H1 (cell line): Measurements from ENCODE around the gene COL5A1. TPM values are rescaled to one million over a fixed set of nuclear protein-coding genes. Genes with fewer than 3 reads are reported as not detected.

Experiments
- CTCF ChIA-PET: fragments of 300-600 bp; sonication (Branson Sonifier 250); formaldehyde crosslinking; loops from one replicate; lab custom pipeline; 2021; ENCODE audit not compliant: partially characterized antibody; lab: Charles Lee
- POLR2A ChIA-PET: fragments of 300-600 bp; sonication (Branson Sonifier 250); formaldehyde crosslinking; loops from one replicate; lab custom pipeline; 2021; ENCODE audit warnings: inconsistent platforms; ENCODE audit not compliant: partially characterized antibody; lab: Charles Lee
- DNase-seq, 2 experiments: peaks; one replicate each; pipeline versions ENCODE4 v3.0.0 to v3.0.0-alpha.2; 2010 to 2022; ENCODE audit warnings: low spot score in 2 of 2, low read depth in 1 of 2, mixed read lengths in 1 of 2
- FAIRE-seq: peaks from 2 replicates; lab custom pipeline; 2011; peaks lifted over from hg19 to GRCh38; lab: Jason Lieb, UNC
- H2AFZ ChIP-seq: 2 replicates; pipeline ENCODE4 v1.8.1; 2012; ENCODE audit warnings: low read length, inconsistent platforms
- H2AK5ac ChIP-seq: 2 replicates; pipeline ENCODE4 v1.6.1; 2013; ENCODE audit warnings: low read depth, low read length
- H2BK120ac ChIP-seq: replicated peaks from 2 replicates; pipeline ENCODE3; 2013; ENCODE audit warnings: low read depth, low read length, inconsistent platforms
- H2BK12ac ChIP-seq: 2 replicates; pipeline ENCODE4 v1.6.1; 2013; ENCODE audit warnings: low read depth, low read length
- H2BK15ac ChIP-seq: 2 replicates; pipeline ENCODE4 v1.6.1; 2013; ENCODE audit warnings: low read length
- H2BK20ac ChIP-seq: 2 replicates; pipeline ENCODE4 v1.6.1; 2013; ENCODE audit warnings: low read length
- H2BK5ac ChIP-seq: 2 replicates; pipeline ENCODE4 v1.6.1; 2013; ENCODE audit warnings: low read depth, low read length
- H3K14ac ChIP-seq: 2 replicates; pipeline ENCODE4 v1.6.1; 2013; ENCODE audit warnings: inconsistent platforms; ENCODE audit not compliant: insufficient read length
- H3K18ac ChIP-seq: 2 replicates; pipeline ENCODE4 v1.6.1; 2013; ENCODE audit warnings: low read length; ENCODE audit errors: extremely low read depth
- H3K23ac ChIP-seq: 2 replicates; pipeline ENCODE4 v1.6.1; 2013; ENCODE audit warnings: inconsistent platforms; ENCODE audit not compliant: insufficient read length
- H3K23me2 ChIP-seq: 2 replicates; pipeline ENCODE4 v1.6.1; 2013; ENCODE audit warnings: low read depth, low read length
- H3K27ac ChIP-seq: 2 replicates; pipeline ENCODE4 v1.6.1; 2011; ENCODE audit warnings: low read depth, low read length, inconsistent platforms
- H3K27me3 ChIP-seq, 4 experiments: replicated peaks in 1 of 4; 1 replicate in 1 of 4; 2 replicates in 3 of 4; pipeline versions ENCODE4 v1.6.1 to v1.8.1; 2011 to 2013; ENCODE audit warnings: low read length in 3 of 4, mild to moderate bottlenecking in 3 of 4, inconsistent platforms in 2 of 4, mixed read lengths in 2 of 4, moderate library complexity in 1 of 4; ENCODE audit not compliant: control insufficient read depth in 3 of 4, insufficient read depth in 3 of 4; ENCODE audit errors: extremely low read depth in 1 of 4
- H3K36me3 ChIP-seq, 4 experiments: 2 replicates each; pipeline versions ENCODE4 v1.6.1 to v1.8.1; 2011 to 2013; ENCODE audit warnings: mild to moderate bottlenecking in 4 of 4, low read length in 3 of 4, moderate library complexity in 2 of 4, control low read depth in 1 of 4, inconsistent platforms in 1 of 4; ENCODE audit not compliant: insufficient read depth in 4 of 4, control insufficient read depth in 2 of 4
- H3K4ac ChIP-seq: replicated peaks from 2 replicates; pipeline ENCODE3; 2013; ENCODE audit warnings: low read length, low read depth, mixed read lengths, inconsistent platforms; ENCODE audit not compliant: insufficient read length
- H3K4me1 ChIP-seq, 4 experiments: replicated peaks in 1 of 4; 1 replicate in 1 of 4; 2 replicates in 3 of 4; pipeline versions ENCODE4 v1.6.1 to v1.8.1; 2011 to 2013; ENCODE audit warnings: low read length in 3 of 4, inconsistent platforms in 2 of 4, mixed read lengths in 1 of 4; ENCODE audit not compliant: insufficient read depth in 4 of 4, control insufficient read depth in 3 of 4
- H3K4me2 ChIP-seq, 2 experiments: 2 replicates each; pipeline versions ENCODE4 v1.6.1 to v1.8.1; 2011 to 2013; ENCODE audit warnings: low read depth in 2 of 2, low read length in 2 of 2, control low read depth in 1 of 2, inconsistent platforms in 1 of 2, mild to moderate bottlenecking in 1 of 2; ENCODE audit not compliant: insufficient read depth in 1 of 2
- H3K4me3 ChIP-seq, 4 experiments: fragments of 200-600, 300-600 bp in 1 of 4; sonication (generic), shearing (Covaris generic), sonication (Bioruptor Twin) in 1 of 4; 2 replicates each; pipeline versions ENCODE4 v1.5.1 to v1.8.1; 2011 to 2016; ENCODE audit warnings: low read length in 4 of 4, low read depth in 3 of 4, control low read depth in 2 of 4, inconsistent platforms in 2 of 4, mild to moderate bottlenecking in 2 of 4, mixed read lengths in 1 of 4, moderate library complexity in 1 of 4; ENCODE audit not compliant: insufficient read depth in 2 of 4; ENCODE audit errors: extremely low read depth in 1 of 4
- H3K56ac ChIP-seq: replicated peaks from 2 replicates; pipeline ENCODE3; 2013; ENCODE audit warnings: low read depth, mild to moderate bottlenecking, mixed read lengths, low read length, inconsistent platforms; ENCODE audit not compliant: insufficient read length
- H3K79me1 ChIP-seq: 2 replicates; pipeline ENCODE4 v1.6.1; 2013; ENCODE audit warnings: low read depth, low read length, control low read depth
- H3K79me2 ChIP-seq, 2 experiments: 2 replicates each; pipeline versions ENCODE4 v1.6.1 to v1.8.1; 2012 to 2013; ENCODE audit warnings: low read length in 2 of 2, mild to moderate bottlenecking in 2 of 2, inconsistent platforms in 1 of 2; ENCODE audit not compliant: insufficient read depth in 2 of 2, control insufficient read depth in 1 of 2
- H3K9ac ChIP-seq, 4 experiments: replicated peaks in 1 of 4; 1 replicate in 1 of 4; 2 replicates in 3 of 4; pipeline versions ENCODE4 v1.6.1 to v1.8.1; 2011 to 2013; ENCODE audit warnings: low read depth in 3 of 4, low read length in 3 of 4, control low read depth in 2 of 4, mild to moderate bottlenecking in 2 of 4, moderate library complexity in 2 of 4, inconsistent platforms in 1 of 4; ENCODE audit errors: extremely low read depth in 1 of 4
- H3K9me3 ChIP-seq, 2 experiments: 2 replicates each; pipeline versions ENCODE4 v1.6.1 to v1.8.1; 2012 to 2013; ENCODE audit warnings: mild to moderate bottlenecking in 2 of 2, moderate library complexity in 2 of 2, control low read depth in 1 of 2, inconsistent platforms in 1 of 2, low read depth in 1 of 2, low read length in 1 of 2, mixed read lengths in 1 of 2; ENCODE audit not compliant: insufficient read depth in 2 of 2
- H4K20me1 ChIP-seq, 2 experiments: replicated peaks in 1 of 2; 2 replicates each; pipeline versions ENCODE3 to v1.8.1; 2011 to 2013; ENCODE audit warnings: inconsistent platforms in 2 of 2, low read length in 2 of 2, mild to moderate bottlenecking in 1 of 2; ENCODE audit not compliant: insufficient read depth in 2 of 2, control insufficient read depth in 1 of 2
- H4K5ac ChIP-seq: 2 replicates; pipeline ENCODE4 v1.6.1; 2013; ENCODE audit warnings: low read length, low read depth, mixed read lengths, inconsistent platforms; ENCODE audit not compliant: insufficient read length
- H4K8ac ChIP-seq: 2 replicates; pipeline ENCODE4 v1.8.0; 2013; ENCODE audit warnings: mild to moderate bottlenecking, moderate library complexity, low read length, inconsistent platforms; ENCODE audit not compliant: insufficient read depth; ENCODE audit errors: extremely low read depth
- H4K91ac ChIP-seq: replicated peaks from 2 replicates; pipeline ENCODE3; 2013; ENCODE audit warnings: low read length, mixed read lengths, inconsistent platforms; ENCODE audit not compliant: insufficient read length
- BRCA1 ChIP-seq: IDR thresholded peaks from 2 replicates; pipeline ENCODE4 v1.6.1; 2012; ENCODE audit warnings: low read depth, low read length, improper control_type of control experiment
- CBX8 ChIP-seq: fragments of 300-800, 300-1000 bp; sonication (generic); IDR thresholded peaks from 2 replicates; pipeline ENCODE4 v1.7.1; 2016; ENCODE audit warnings: low read depth, low read length, borderline replicate concordance
- CEBPB ChIP-seq: IDR thresholded peaks from 2 replicates; pipeline ENCODE4 v1.6.1; 2012; ENCODE audit warnings: low read depth, low read length
- EP300 ChIP-seq, 2 experiments: IDR thresholded peaks; 1 replicate in 1 of 2; 2 replicates in 1 of 2; pipeline ENCODE4 v1.6.1; 2011 to 2012; ENCODE audit warnings: low read depth in 2 of 2, low read length in 2 of 2, mild to moderate bottlenecking in 2 of 2, borderline replicate concordance in 1 of 2, inconsistent platforms in 1 of 2, moderate library complexity in 1 of 2
- HDAC2 ChIP-seq, 2 experiments: fragments of 300-600 bp in 1 of 2; sonication (generic) in 1 of 2; IDR thresholded peaks; 2 replicates each; pipeline ENCODE4 v1.6.1; 2011 to 2012; ENCODE audit warnings: low read depth in 2 of 2, low read length in 2 of 2, mild to moderate bottlenecking in 2 of 2, moderate library complexity in 2 of 2, borderline replicate concordance in 1 of 2, inconsistent platforms in 1 of 2
- HDAC6 ChIP-seq: IDR thresholded peaks from one replicate; pipeline ENCODE4 v1.7.1; 2012; ENCODE audit warnings: low read depth, mild to moderate bottlenecking, inconsistent platforms, low read length, moderate library complexity
- KDM1A ChIP-seq: fragments of 200-600, 300-600 bp; sonication (generic); IDR thresholded peaks from 2 replicates; pipeline ENCODE4 v1.7.1; 2016; ENCODE audit warnings: mild to moderate bottlenecking, low read length, borderline replicate concordance
- MAX ChIP-seq: IDR thresholded peaks from 2 replicates; pipeline ENCODE4 v1.6.1; 2012; ENCODE audit warnings: inconsistent platforms
- POLR2AphosphoS5 ChIP-seq: IDR thresholded peaks from 2 replicates; pipeline ENCODE4 v1.6.1; 2011; ENCODE audit warnings: low read depth, low read length
- SIX5 ChIP-seq: IDR thresholded peaks from 2 replicates; pipeline ENCODE4 v1.6.1; 2011; ENCODE audit warnings: mild to moderate bottlenecking, low read depth, low read length
- SP4 ChIP-seq: IDR thresholded peaks from 2 replicates; pipeline ENCODE4 v1.6.1; 2012; ENCODE audit warnings: low read length, inconsistent platforms
- TAF1 ChIP-seq: IDR thresholded peaks from 2 replicates; pipeline ENCODE4 v1.6.1; 2011; ENCODE audit warnings: mild to moderate bottlenecking, low read depth, low read length
- TBP ChIP-seq: IDR thresholded peaks from 2 replicates; pipeline ENCODE4 v1.6.1; 2011; ENCODE audit warnings: low read depth, low read length, improper control_type of control experiment
- ZNF274 ChIP-seq: IDR thresholded peaks from 2 replicates; pipeline ENCODE4 v1.7.0; 2012; ENCODE audit warnings: low read length, borderline replicate concordance; ENCODE audit errors: extremely low read depth
- WGBS, 2 experiments: shearing (Covaris generic) in 1 of 2; methylation state at CpG; one replicate each; pipeline versions ENCODE4 v1.1.6 to v1.1.7; 2013 to 2015; ENCODE audit warnings: low lambda C conversion rate in 2 of 2, mixed read lengths in 2 of 2, inconsistent platforms in 1 of 2, low coverage in 1 of 2, missing lambda C conversion rate in 1 of 2; ENCODE audit not compliant: insufficient replicate concordance in 2 of 2, insufficient coverage in 1 of 2, insufficient read length in 1 of 2; ENCODE audit errors: extremely low coverage in 1 of 2, missing lambda C conversion rate in 1 of 2; 5-methylcytosine and 5-hydroxymethylcytosine counted together
- polyA plus RNA-seq, 7 experiments: library from polyadenylated mRNA; depleted of rRNA in 3 of 7; stranded (reverse) in 5 of 7; unstranded in 2 of 7; fragments of >200 nt in 5 of 7; fragments of 200-250 nt in 2 of 7; gene quantifications; 1 replicate in 5 of 7; 2 replicates in 1 of 7; 4 replicates in 1 of 7; pipeline versions ENCODE4 v1.2.1 to v1.2.3, GENCODE V29; 2011 to 2013; ENCODE audit warnings: missing spikeins in 2 of 7, mixed read lengths in 2 of 7
- total RNA-seq: library from RNA; stranded (reverse); fragmentation: NEBNext Ultra II Directional; extraction: Animal tissue kit (Norgen Biotek cat#: 25700); gene quantifications from 2 replicates; pipeline ENCODE4 v1.2.1, GENCODE V29; 2021

The COL5A1 gene
- total and polyA plus RNA-seq, 2 of the 8 experiments (the other 6 are each of a cell fraction or from before 2014, with no cell fraction given) = 3.8 to 12.0 TPM

GRCh38 chr9:134605351-134605965 is 36.1 kb upstream of the COL5A1 start:
- Histone ChIP-seq H3K27me3 (no peaks in the 10 kb centered on the region; a peak in 1 of 7 replicates), H3K36me3 (no peaks in the 10 kb centered on the region), H3K27ac (no peak overlapping the region), H3K4me3 (no peak overlapping the region), H2BK12ac (no peak overlapping the region), H2AK5ac (no peak overlapping the region), H2AFZ (no peak overlapping the region), H4K20me1 (no peaks in the 10 kb centered on the region), H2BK15ac (no peak overlapping the region), H3K14ac (no peak overlapping the region), H3K4me1 (no peaks in the 10 kb centered on the region), H3K9me3 (0 out of 4 replicates have a peak, but pooled peaks cover 0 to 5% of the 10 kb centered on the region in 2 experiments), H2BK5ac (no peak overlapping the region), H3K23ac (no peak overlapping the region), H3K79me2 (no peaks in the 10 kb centered on the region), H3K18ac (no peak overlapping the region), H2BK120ac (no peak overlapping the region), H4K91ac (no peak overlapping the region), H3K4me2 (no peak overlapping the region), H4K8ac (no peak overlapping the region), H3K9ac (no peak overlapping the region), H3K23me2 (no peaks in the 10 kb centered on the region), H2BK20ac (no peak overlapping the region), H3K79me1 (no peaks in the 10 kb centered on the region), H4K5ac (no peak overlapping the region), H3K4ac (no peak overlapping the region), H3K56ac (no peak overlapping the region)
- DNase-seq (no peak), FAIRE-seq (no peak)
- ChIA-PET CTCF (interaction anchor here (1.3 to 1.7 kb wide), 2 partner anchors 31 to 50 kb away, joined by 3 read pairs; no protein-coding TSS in a partner anchor), POLR2A (no interaction called here)
- 86% methylated on average over 8 of the region's 8 CpGs; no CpG with 5 or more reads in 1 of the 2 experiments for WGBS, 2 experiments
- TF ChIP-seq ZNF274 (no peak), TAF1 (no peak), TBP (no peak), BRCA1 (no peak), EP300 (IDR thresholded peaks at IDR 0.05; ENCODE audit: borderline replicate concordance in 1 of 2, low read depth in 2 of 2, low read length in 2 of 2) (no peak), KDM1A (no peak), SP4 (no peak), POLR2AphosphoS5 (no peak), HDAC2 (IDR thresholded peaks at IDR 0.05; ENCODE audit: borderline replicate concordance in 1 of 2, low read depth in 2 of 2, low read length in 2 of 2) (no peak), CEBPB (no peak), CBX8 (no peak), MAX (no peak), HDAC6 (no peak), SIX5 (no peak)
